SH-SY5Y (cell line): ENCODE results near the gene CCDC88B.

Source experiments
- GATA2 ChIP-seq: IDR thresholded peaks from 2 replicates; pipeline ENCODE4 v1.6.1; 2011; ENCODE audit warnings: mild to moderate bottlenecking, low read depth, low read length
- GATA3 ChIP-seq: IDR thresholded peaks from 2 replicates; pipeline ENCODE4 v1.6.1; 2011; ENCODE audit warnings: low read depth, mild to moderate bottlenecking, low read length, moderate library complexity

DNA sequence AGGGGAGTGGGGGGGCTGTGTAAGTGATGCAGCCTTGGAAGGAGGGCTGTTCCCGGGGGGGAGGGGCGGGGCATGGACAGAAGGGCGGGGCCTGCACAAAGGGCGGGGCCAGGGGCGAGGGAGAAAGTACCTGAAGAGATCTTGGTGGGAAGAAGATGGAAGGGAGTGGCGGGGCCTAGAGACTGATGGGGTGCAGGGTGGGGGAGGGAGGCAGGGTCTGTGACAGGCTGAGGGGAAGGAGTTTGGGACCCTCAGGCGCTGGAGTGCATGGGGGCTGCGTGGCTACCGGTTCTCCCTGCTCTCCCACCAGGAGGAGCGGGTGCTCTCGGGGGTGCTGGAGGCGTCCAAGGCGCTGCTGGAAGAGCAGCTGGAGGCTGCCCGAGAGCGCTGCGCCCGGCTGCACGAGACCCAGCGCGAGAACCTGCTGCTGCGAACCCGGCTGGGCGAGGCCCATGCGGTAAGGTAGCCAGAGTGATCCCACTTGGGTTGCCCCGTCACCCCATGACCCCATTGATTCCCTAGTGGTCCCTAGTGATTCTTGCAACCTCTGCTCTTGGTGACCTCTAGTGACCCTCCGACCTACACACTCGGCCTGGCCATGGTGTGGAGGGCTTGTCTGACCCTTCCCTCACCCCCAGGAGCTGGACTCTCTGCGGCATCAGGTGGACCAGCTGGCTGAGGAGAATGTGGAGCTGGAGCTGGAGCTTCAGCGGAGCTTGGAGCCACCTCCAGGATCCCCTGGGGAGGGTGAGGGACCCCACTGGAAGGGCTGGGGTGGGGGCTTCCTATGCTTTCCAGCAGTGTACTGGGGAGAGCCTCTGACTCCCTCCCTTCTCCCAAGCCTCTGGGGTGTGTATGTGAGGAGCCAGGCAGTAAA is 3.1 kb downstream of the CCDC88B start:
- TF ChIP-seq GATA2 (no peak), GATA3 (no peak)
